ENCODE measurements around the gene RBP3. TPM values are rescaled to one million over a fixed set of nuclear protein-coding genes. Genes with fewer than 3 reads are reported as not detected.

RBP3 gene
- total and polyA plus RNA-seq, 2 donors (not counting 3 experiments of a cell fraction or from before 2014, with no cell fraction given), result not detected

- no peak overlapping the region for H3K4me2 ChIP-seq (ENCODE audit: insufficient read depth, low read length)
- dilution Hi-C loops (cut with MboI; ENCODE audit: extremely low pct_ligation_motif_present, low sequenced_read_pairs), result no loop called here
- H3K27ac ChIP-seq (ENCODE audit: insufficient read depth, low read depth, low read length), result no peak overlapping the region
- H3K9me3 ChIP-seq (replicated peaks; ENCODE audit: control insufficient read depth, insufficient read depth, low read length), result no peaks in the 10 kb centered on the region
- BruUV-seq (replicated peaks), result no TSS peak
- H3K79me2 ChIP-seq (ENCODE audit: control insufficient read depth, insufficient read depth, low read length), result no peaks in the 10 kb centered on the region
- no peaks in the 10 kb centered on the region for H3K36me3 ChIP-seq (ENCODE audit: control insufficient read depth in 2 of 2, extremely low read depth in 1 of 2, insufficient read depth in 2 of 2, low read length in 2 of 2)
- no peak overlapping the region for H3K4me3 ChIP-seq (replicated peaks in 1 of 3; ENCODE audit: insufficient read depth in 1 of 3, low read depth in 1 of 3, low read length in 3 of 3)
- DNase-seq (ENCODE audit: low read depth, low spot score) (no peak), FAIRE-seq (no peak)
- H3K4me1 ChIP-seq (ENCODE audit: control insufficient read depth, extremely low read depth, insufficient read depth, low read length), result no peaks in the 10 kb centered on the region
- intact Hi-C loops (cut with micrococcal nuclease), result no loop called here
- no peak overlapping the region for H3K9ac ChIP-seq (replicated peaks; ENCODE audit: extremely low read depth, insufficient read depth, low read length)
- ChIA-PET CTCF (interaction anchor here (0.9 kb wide), 1 partner anchor 16 kb away, joined by 3 read pairs; no protein-coding TSS in a partner anchor), POLR2A (no interaction called here)
- peaks cover 15 to 19% of the 10 kb centered on the region in 2 experiments for H3K27me3 ChIP-seq (ENCODE audit: control insufficient read depth in 2 of 2, insufficient read depth in 2 of 2, low read length in 2 of 2)
- H2AFZ ChIP-seq (ENCODE audit: low read depth, low read length), result no peak overlapping the region
- no peaks in the 10 kb centered on the region for H4K20me1 ChIP-seq (replicated peaks; ENCODE audit: control insufficient read depth, extremely low read depth, insufficient read depth, low read length)
- H3K9me1 ChIP-seq (replicated peaks; ENCODE audit: control insufficient read depth, extremely low read depth, insufficient read depth, low read length), result no peaks in the 10 kb centered on the region
- TF ChIP-seq EZH2 (IDR thresholded peaks at IDR 0.05; ENCODE audit: borderline replicate concordance, low read depth, low read length, severe bottlenecking) (peak; percentile 41), CTCF (IDR thresholded peaks at IDR 0.05; ENCODE audit: extremely low read depth in 1 of 2, insufficient read depth in 1 of 2, low read depth in 1 of 2, low read length in 2 of 2) (no peak)
Observed at GRCh38 chr10:47376522-47377220, 28.5 kb downstream of the RBP3 start.

GRCh38 chr10:47378183-47378510 lies 30.0 kb downstream of the RBP3 start:
- no peak for FAIRE-seq
- Histone ChIP-seq H2AFZ (ENCODE audit: low read depth, low read length) (no peak overlapping the region), H3K27ac (ENCODE audit: insufficient read depth, low read depth, low read length) (no peak overlapping the region), H3K4me1 (ENCODE audit: control insufficient read depth, extremely low read depth, insufficient read depth, low read length) (no peaks in the 10 kb centered on the region), H3K9me1 (replicated peaks; ENCODE audit: control insufficient read depth, extremely low read depth, insufficient read depth, low read length) (no peaks in the 10 kb centered on the region), H3K9ac (replicated peaks; ENCODE audit: extremely low read depth, insufficient read depth, low read length) (no peak overlapping the region), H3K4me3 (replicated peaks in 1 of 3; ENCODE audit: insufficient read depth in 1 of 3, low read depth in 1 of 3, low read length in 3 of 3) (no peak overlapping the region), H3K4me2 (ENCODE audit: insufficient read depth, low read length) (no peak overlapping the region), H3K27me3 (ENCODE audit: control insufficient read depth in 2 of 2, insufficient read depth in 2 of 2, low read length in 2 of 2) (peaks cover 18 to 30% of the 10 kb centered on the region in 2 experiments), H3K9me3 (replicated peaks; ENCODE audit: control insufficient read depth, insufficient read depth, low read length) (no peaks in the 10 kb centered on the region), H3K36me3 (ENCODE audit: control insufficient read depth in 2 of 2, extremely low read depth in 1 of 2, insufficient read depth in 2 of 2, low read length in 2 of 2) (no peaks in the 10 kb centered on the region), H3K79me2 (ENCODE audit: control insufficient read depth, insufficient read depth, low read length) (no peaks in the 10 kb centered on the region), H4K20me1 (replicated peaks; ENCODE audit: control insufficient read depth, extremely low read depth, insufficient read depth, low read length) (no peaks in the 10 kb centered on the region)
- intact Hi-C loops (cut with micrococcal nuclease) (no loop called here), dilution Hi-C loops (cut with MboI; ENCODE audit: extremely low pct_ligation_motif_present, low sequenced_read_pairs) (no loop called here)
- no peak for TF ChIP-seq JUN (IDR thresholded peaks at IDR 0.05; ENCODE audit: borderline replicate concordance, insufficient read depth, insufficient read length, low read depth)
- no peak for TF ChIP-seq FOS (IDR thresholded peaks at IDR 0.05; ENCODE audit: borderline replicate concordance, insufficient read depth, low read length)
- no peak for TF ChIP-seq MAX (IDR thresholded peaks at IDR 0.05; ENCODE audit: insufficient read depth, insufficient read length)
- no peak for TF ChIP-seq POLR2AphosphoS5 (IDR thresholded peaks at IDR 0.05; ENCODE audit: insufficient read depth, low read depth, low read length)
- no peak for TF ChIP-seq GATA2 (IDR thresholded peaks at IDR 0.05; ENCODE audit: insufficient read depth, insufficient read length, low read depth, low read length)
- no peak for TF ChIP-seq MYC (IDR thresholded peaks at IDR 0.05; ENCODE audit: low read depth, low read length)
- no peak for TF ChIP-seq EZH2 (IDR thresholded peaks at IDR 0.05; ENCODE audit: borderline replicate concordance, low read depth, low read length, severe bottlenecking)
- TF ChIP-seq POLR2A (IDR thresholded peaks at IDR 0.05; ENCODE audit: low read depth, low read length), result no peak
- no peak for TF ChIP-seq CTCF (IDR thresholded peaks at IDR 0.05; ENCODE audit: extremely low read depth in 1 of 2, insufficient read depth in 1 of 2, low read depth in 1 of 2, low read length in 2 of 2)
- no peak for DNase-seq (ENCODE audit: low read depth, low spot score)
- CTCF ChIA-PET, result interaction anchor here (1.2 kb wide), 1 partner anchor 16 kb away, joined by 7 read pairs; no protein-coding TSS in a partner anchor
- POLR2A ChIA-PET, result no interaction called here
- no TSS peak for BruUV-seq (replicated peaks)

Data from endothelial cell of umbilical vein (primary cell).